GM18505 (cell line): ENCODE measurements around the gene ITPRID2.

ENCODE experiments used
- ATAC-seq: cut with Tn5 transposase; IDR thresholded peaks from one replicate; pipeline ENCODE4 v1.9.1; 2021; ENCODE audit not compliant: unreplicated experiment
- POLR2A ChIP-seq: IDR thresholded peaks from 4 replicates; pipeline ENCODE4 v1.6.1; 2011; ENCODE audit warnings: borderline replicate concordance; ENCODE audit not compliant: insufficient read depth, insufficient read length; ENCODE audit errors: extremely low read depth

The ITPRID2 gene

DNA sequence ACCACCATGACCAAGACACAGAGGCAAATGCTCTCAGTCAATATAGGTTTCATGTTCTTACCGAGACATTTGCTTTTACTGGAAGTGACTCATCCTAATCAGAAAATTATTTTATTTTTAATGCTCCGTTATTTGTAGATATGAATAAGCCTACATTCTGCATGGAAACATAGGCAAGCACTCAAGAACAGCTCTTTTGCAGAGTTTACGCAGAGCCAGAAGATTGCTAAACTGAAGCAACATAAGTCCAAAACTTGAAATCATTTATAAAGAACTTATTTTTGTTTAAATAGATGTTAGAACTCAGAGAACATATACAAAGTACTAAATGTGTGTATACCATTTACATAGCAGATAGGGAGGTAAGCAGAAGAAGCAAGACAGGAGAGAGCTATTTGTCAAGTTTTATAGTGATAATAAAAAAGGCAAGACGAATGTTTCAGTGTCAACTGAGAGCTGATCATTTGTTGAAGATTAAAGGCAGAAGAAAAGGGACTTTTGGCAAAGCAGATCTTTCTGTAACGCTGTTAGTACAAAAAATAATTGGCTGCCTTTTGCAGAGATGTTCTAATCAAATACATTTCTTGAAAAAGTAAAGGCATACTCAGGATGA is 81.7 kb downstream of the ITPRID2 start:
- no peak for TF ChIP-seq POLR2A
- ATAC-seq, result no peak

- peak; percentile 67 for ATAC-seq
- no peak for TF ChIP-seq POLR2A
Observed at GRCh38 chr2:181977661-181978350, 86.3 kb downstream of the ITPRID2 start.

GRCh38 chr2:181978351-181979150 is 87.0 kb downstream of the ITPRID2 start:
- peak; percentile 26 for ATAC-seq
- TF ChIP-seq POLR2A, result no peak
